ENCODE measurements around the gene PRPF40A. TPM values are rescaled to one million over a fixed set of nuclear protein-coding genes. Genes with fewer than 3 reads are reported as not detected.

The PRPF40A gene
- total and polyA plus RNA-seq, 2 donors (not counting 1 experiment from before 2014, with no cell fraction given): 91.7 to 105 TPM

DNA sequence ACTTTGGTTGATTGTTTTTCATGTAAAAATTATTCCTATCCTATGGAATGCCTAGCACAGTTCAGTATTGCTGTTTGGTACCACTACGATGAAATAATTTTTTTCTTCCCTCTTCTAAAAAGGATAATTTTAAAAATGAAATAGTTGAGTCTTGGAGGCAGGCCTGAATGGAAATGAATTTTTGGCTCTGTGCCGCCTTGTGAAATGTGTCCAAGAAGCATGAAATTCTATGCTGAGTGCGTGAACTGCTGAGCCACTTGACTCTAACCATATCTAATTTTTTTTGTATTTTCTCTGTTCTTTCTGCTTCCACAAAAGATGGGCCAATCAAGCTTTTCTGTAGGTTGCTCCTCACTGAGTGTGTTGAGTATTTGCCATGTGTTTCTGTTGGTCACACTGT is 95.0 kb downstream of the PRPF40A start:
- peaks cover 2% of the 10 kb centered on the region for H3K4me1 ChIP-seq (ENCODE audit: control insufficient read depth, extremely low read depth, insufficient read depth, low read length)
- TF ChIP-seq, protein P1, sequence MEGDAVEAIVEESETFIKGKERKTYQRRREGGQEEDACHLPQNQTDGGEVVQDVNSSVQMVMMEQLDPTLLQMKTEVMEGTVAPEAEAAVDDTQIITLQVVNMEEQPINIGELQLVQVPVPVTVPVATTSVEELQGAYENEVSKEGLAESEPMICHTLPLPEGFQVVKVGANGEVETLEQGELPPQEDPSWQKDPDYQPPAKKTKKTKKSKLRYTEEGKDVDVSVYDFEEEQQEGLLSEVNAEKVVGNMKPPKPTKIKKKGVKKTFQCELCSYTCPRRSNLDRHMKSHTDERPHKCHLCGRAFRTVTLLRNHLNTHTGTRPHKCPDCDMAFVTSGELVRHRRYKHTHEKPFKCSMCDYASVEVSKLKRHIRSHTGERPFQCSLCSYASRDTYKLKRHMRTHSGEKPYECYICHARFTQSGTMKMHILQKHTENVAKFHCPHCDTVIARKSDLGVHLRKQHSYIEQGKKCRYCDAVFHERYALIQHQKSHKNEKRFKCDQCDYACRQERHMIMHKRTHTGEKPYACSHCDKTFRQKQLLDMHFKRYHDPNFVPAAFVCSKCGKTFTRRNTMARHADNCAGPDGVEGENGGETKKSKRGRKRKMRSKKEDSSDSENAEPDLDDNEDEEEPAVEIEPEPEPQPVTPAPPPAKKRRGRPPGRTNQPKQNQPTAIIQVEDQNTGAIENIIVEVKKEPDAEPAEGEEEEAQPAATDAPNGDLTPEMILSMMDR (conservative IDR thresholded peaks at IDR 0.05 in 1 of 2, IDR thresholded peaks at IDR 0.05 in 1 of 2; ENCODE audit: low read depth in 1 of 2, low read length in 2 of 2): no peak
- no peak for TF ChIP-seq EZH2 (IDR thresholded peaks at IDR 0.05; ENCODE audit: low read length, missing control alignments)

DNA sequence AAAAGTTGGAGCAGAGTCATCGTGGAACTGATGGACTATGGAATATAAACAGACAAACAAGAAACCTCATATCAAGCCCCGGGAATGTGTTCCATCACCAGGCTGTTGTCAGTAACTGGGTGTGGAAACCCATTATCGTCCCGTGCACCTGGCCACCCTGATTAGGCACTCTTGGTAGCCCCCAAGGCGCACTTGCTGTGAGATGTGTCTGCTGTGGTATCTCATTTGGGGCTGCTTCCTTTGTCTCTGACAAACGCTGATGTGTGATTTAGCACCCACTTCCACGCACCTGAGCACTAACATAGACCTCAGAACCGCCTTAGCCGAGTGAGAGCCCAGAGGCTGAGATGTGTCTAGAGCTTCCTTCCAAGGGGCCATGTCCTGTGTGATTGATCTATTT is 96.3 kb downstream of the PRPF40A start:
- Histone ChIP-seq H3K4me1 (ENCODE audit: control insufficient read depth, extremely low read depth, insufficient read depth, low read length) (peaks cover 2% of the 10 kb centered on the region), H3K36me3 (ENCODE audit: control insufficient read depth, insufficient read depth, low read length) (peaks cover 4% of the 10 kb centered on the region), H3K9ac (ENCODE audit: insufficient read depth, low read length) (no peak overlapping the region), H2AFZ (ENCODE audit: low read length) (no peak overlapping the region), H3K79me2 (ENCODE audit: control insufficient read depth, insufficient read depth, low read length) (no peaks in the 10 kb centered on the region), H3K4me3 (replicated peaks in 1 of 4; ENCODE audit: control extremely low read depth in 1 of 4, insufficient read depth in 1 of 4, low read depth in 3 of 4, low read length in 4 of 4) (no peak overlapping the region), H3K4me2 (ENCODE audit: extremely low read depth, insufficient read depth, low read length) (no peak overlapping the region), H3K27me3 (ENCODE audit: control insufficient read depth, insufficient read depth, low read length) (no peaks in the 10 kb centered on the region), H3K27ac (ENCODE audit: insufficient read depth, low read length) (no peak overlapping the region), H3K9me3 (ENCODE audit: control insufficient read depth, insufficient read depth, low read depth, low read length) (no peaks in the 10 kb centered on the region), H4K20me1 (ENCODE audit: control insufficient read depth, extremely low read depth, insufficient read depth, low read length) (no peaks in the 10 kb centered on the region)
- DNase-seq (ENCODE audit: low read depth in 2 of 2): no peak
- no peak for TF ChIP-seq EZH2 (IDR thresholded peaks at IDR 0.05; ENCODE audit: low read length, missing control alignments)
- TF ChIP-seq, protein P1 (conservative IDR thresholded peaks at IDR 0.05 in 1 of 2, IDR thresholded peaks at IDR 0.05 in 1 of 2; ENCODE audit: low read depth in 1 of 2, low read length in 2 of 2): no peak

More for the DNA sequence above, 95.0 kb downstream of the PRPF40A start:
- Histone ChIP-seq H3K36me3 (ENCODE audit: control insufficient read depth, insufficient read depth, low read length) (peaks cover 4% of the 10 kb centered on the region), H3K4me2 (ENCODE audit: extremely low read depth, insufficient read depth, low read length) (no peak overlapping the region), H4K20me1 (ENCODE audit: control insufficient read depth, extremely low read depth, insufficient read depth, low read length) (no peaks in the 10 kb centered on the region), H3K27me3 (ENCODE audit: control insufficient read depth, insufficient read depth, low read length) (no peaks in the 10 kb centered on the region), H3K79me2 (ENCODE audit: control insufficient read depth, insufficient read depth, low read length) (no peaks in the 10 kb centered on the region), H3K4me3 (replicated peaks in 1 of 4; ENCODE audit: control extremely low read depth in 1 of 4, insufficient read depth in 1 of 4, low read depth in 3 of 4, low read length in 4 of 4) (no peak overlapping the region), H3K9ac (ENCODE audit: insufficient read depth, low read length) (no peak overlapping the region), H3K9me3 (ENCODE audit: control insufficient read depth, insufficient read depth, low read depth, low read length) (no peaks in the 10 kb centered on the region), H2AFZ (ENCODE audit: low read length) (no peak overlapping the region), H3K27ac (ENCODE audit: insufficient read depth, low read length) (no peak overlapping the region)
- no peak for DNase-seq (ENCODE audit: low read depth in 2 of 2)

DNA sequence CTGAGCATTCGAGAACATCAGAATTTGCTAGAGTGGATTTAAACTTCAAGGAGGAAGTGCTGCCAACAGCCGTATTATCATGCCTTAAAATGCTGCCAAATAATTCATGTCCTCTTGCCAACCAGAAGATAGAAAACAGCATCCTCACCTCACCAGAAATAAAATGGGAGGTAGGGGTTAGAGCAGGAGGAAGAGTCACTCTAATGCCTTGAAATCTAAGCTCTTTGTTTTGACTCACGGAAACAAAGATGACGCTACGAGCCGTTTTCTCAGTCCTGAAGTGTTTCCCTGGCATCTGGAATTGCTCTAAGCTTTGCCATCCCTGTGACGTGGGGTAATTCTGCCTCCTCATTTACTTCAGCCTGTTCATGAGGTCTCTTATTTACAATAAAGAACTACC is 97.1 kb downstream of the PRPF40A start:
- H3K4me1 ChIP-seq (ENCODE audit: control insufficient read depth, extremely low read depth, insufficient read depth, low read length): peaks cover 2% of the 10 kb centered on the region
- no peak for TF ChIP-seq EZH2 (IDR thresholded peaks at IDR 0.05; ENCODE audit: low read length, missing control alignments)
- TF ChIP-seq, protein P1 (conservative IDR thresholded peaks at IDR 0.05 in 1 of 2, IDR thresholded peaks at IDR 0.05 in 1 of 2; ENCODE audit: low read depth in 1 of 2, low read length in 2 of 2): no peak
- peaks cover 4% of the 10 kb centered on the region for H3K36me3 ChIP-seq (ENCODE audit: control insufficient read depth, insufficient read depth, low read length)
- no peak overlapping the region for H3K9ac ChIP-seq (ENCODE audit: insufficient read depth, low read length)
- H3K27me3 ChIP-seq (ENCODE audit: control insufficient read depth, insufficient read depth, low read length): no peaks in the 10 kb centered on the region
- no peak overlapping the region for H3K4me3 ChIP-seq (replicated peaks in 1 of 4; ENCODE audit: control extremely low read depth in 1 of 4, insufficient read depth in 1 of 4, low read depth in 3 of 4, low read length in 4 of 4)
- no peak overlapping the region for H2AFZ ChIP-seq (ENCODE audit: low read length)
- no peak for DNase-seq (ENCODE audit: low read depth in 2 of 2)
- no peaks in the 10 kb centered on the region for H3K79me2 ChIP-seq (ENCODE audit: control insufficient read depth, insufficient read depth, low read length)
- no peaks in the 10 kb centered on the region for H4K20me1 ChIP-seq (ENCODE audit: control insufficient read depth, extremely low read depth, insufficient read depth, low read length)
- H3K4me2 ChIP-seq (ENCODE audit: extremely low read depth, insufficient read depth, low read length): no peak overlapping the region
- H3K27ac ChIP-seq (ENCODE audit: insufficient read depth, low read length): no peak overlapping the region
- no peaks in the 10 kb centered on the region for H3K9me3 ChIP-seq (ENCODE audit: control insufficient read depth, insufficient read depth, low read depth, low read length)
